Measurements from ENCODE around the gene SERPINB6.
"Not testable (repeated sequence)": the region's sequence is repeated elsewhere in the genome, so short reads cannot be mapped to it uniquely, and the experiment has no call there.

Gene SERPINB6

GRCh38 chr6:2977799-2978590 lies 6.6 kb upstream of the SERPINB6 start:
- DNase-seq (ENCODE audit: low read depth) = no peak

- no peak for DNase-seq (ENCODE audit: low read depth)
Measured at GRCh38 chr6:2977290-2977689, 5.9 kb upstream of the SERPINB6 start.

GRCh38 chr6:2976571-2977085 lies 5.3 kb upstream of the SERPINB6 start:
- DNase-seq (ENCODE audit: low read depth) = no peak

GRCh38 chr6:2976060-2976459 lies 4.7 kb upstream of the SERPINB6 start:
- no peak for DNase-seq (ENCODE audit: low read depth)

GRCh38 chr6:2973676-2974075 lies 2.3 kb upstream of the SERPINB6 start:
- no peak for DNase-seq (ENCODE audit: low read depth)

- not testable (repeated sequence) for DNase-seq (ENCODE audit: low read depth)
Measured at GRCh38 chr6:2973180-2973579, 1.8 kb upstream of the SERPINB6 start.

GRCh38 chr6:2972685-2973084 lies 1.3 kb upstream of the SERPINB6 start:
- not testable (repeated sequence) for DNase-seq (ENCODE audit: low read depth)

- not testable (repeated sequence) for DNase-seq (ENCODE audit: low read depth)
Measured at GRCh38 chr6:2972219-2972487, 786 bp upstream of the SERPINB6 start.

- DNase-seq (ENCODE audit: low read depth) = no peak
Measured at GRCh38 chr6:2970753-2971419, 481 bp downstream of the SERPINB6 start.

GRCh38 chr6:2970034-2970685 lies 1.2 kb downstream of the SERPINB6 start:
- DNase-seq (ENCODE audit: low read depth) = no peak

- no peak for DNase-seq (ENCODE audit: low read depth)
Measured at GRCh38 chr6:2969549-2969948, 1.8 kb downstream of the SERPINB6 start.

GRCh38 chr6:2968600-2969135 lies 2.7 kb downstream of the SERPINB6 start:
- DNase-seq (ENCODE audit: low read depth) = no peak

GRCh38 chr6:2967936-2968335 lies 3.4 kb downstream of the SERPINB6 start:
- no peak for DNase-seq (ENCODE audit: low read depth)

GRCh38 chr6:2966347-2966746 lies 5.0 kb downstream of the SERPINB6 start:
- DNase-seq (ENCODE audit: low read depth) = no peak

GRCh38 chr6:2964793-2965505 lies 6.4 kb downstream of the SERPINB6 start:
- no peak for DNase-seq (ENCODE audit: low read depth)

GRCh38 chr6:2963756-2964155 lies 7.6 kb downstream of the SERPINB6 start:
- no peak for DNase-seq (ENCODE audit: low read depth)

GRCh38 chr6:2962636-2963035 lies 8.7 kb downstream of the SERPINB6 start:
- DNase-seq (ENCODE audit: low read depth) = no peak

GRCh38 chr6:2962004-2962403 lies 9.4 kb downstream of the SERPINB6 start:
- no peak for DNase-seq (ENCODE audit: low read depth)

- no peak for DNase-seq (ENCODE audit: low read depth)
Measured at GRCh38 chr6:2961506-2961905, 9.9 kb downstream of the SERPINB6 start.

GRCh38 chr6:2960935-2961334 lies 10.4 kb downstream of the SERPINB6 start:
- no peak for DNase-seq (ENCODE audit: low read depth)

- no peak for DNase-seq (ENCODE audit: low read depth)
Measured at GRCh38 chr6:2959909-2960719, 11.3 kb downstream of the SERPINB6 start.

All from stimulated activated CD8-positive, alpha-beta memory T cell treated with anti-CD3 and anti-CD28 coated beads, Interleukin-7, amount 100 ng/mL, for 24 hours (primary cell).